ENCODE data around the gene KCNIP1. TPM values are rescaled to one million over a fixed set of nuclear protein-coding genes. Genes with fewer than 3 reads are reported as not detected.
"Not testable (repeated sequence)": the region's sequence is repeated elsewhere in the genome, so short reads cannot be mapped to it uniquely, and the experiment has no call there.

KCNIP1 gene
- total and polyA plus RNA-seq, 2 of the 13 experiments (the other 11 are each of a cell fraction or from before 2014, with no cell fraction given): not detected

- peaks cover 12% of the 10 kb centered on the region for H3K4me1 ChIP-seq (ENCODE audit: insufficient read depth, low read length)
- TF ChIP-seq FOXP4 (CRISPR knock-in tag; IDR thresholded peaks at IDR 0.05): no peak
- no peak for TF ChIP-seq JARID2 (CRISPR knock-in tag; IDR thresholded peaks at IDR 0.05; ENCODE audit: insufficient replicate concordance)
- TF ChIP-seq PITX1 (CRISPR knock-in tag; IDR thresholded peaks at IDR 0.05): no peak
- TF ChIP-seq ZNF10 (CRISPR knock-in tag; IDR thresholded peaks at IDR 0.05; ENCODE audit: borderline replicate concordance, low read depth): no peak
- TF ChIP-seq ZNF639 (CRISPR knock-in tag; conservative IDR thresholded peaks at IDR 0.05): no peak
- TF ChIP-seq ZNF777 (CRISPR knock-in tag; IDR thresholded peaks at IDR 0.05): no peak
- TF ChIP-seq ATAD3A (CRISPR knock-in tag; IDR thresholded peaks at IDR 0.05): no peak
- no peak for TF ChIP-seq RFX1 (IDR thresholded peaks at IDR 0.05)
- no peak for TF ChIP-seq ZNF34 (CRISPR knock-in tag; IDR thresholded peaks at IDR 0.05; ENCODE audit: borderline replicate concordance)
- H4K20me1 ChIP-seq (ENCODE audit: insufficient read depth, low read length): no peaks in the 10 kb centered on the region
- no peaks in the 10 kb centered on the region for H3K9me3 ChIP-seq (ENCODE audit: low read length)
- intact Hi-C loops (cut with micrococcal nuclease; ENCODE audit: unreplicated experiment) (no loop called here), in situ Hi-C loops (cut with HindIII; ENCODE audit: extremely low pct_ligation_motif_present, low pct_unique_long_range_greater_than_20kb) (no loop called here)
- no peak overlapping the region for H2AFZ ChIP-seq (ENCODE audit: low read length)
- no TSS peak for BruUV-seq (replicated peaks)
- peaks cover 1 to 8% of the 10 kb centered on the region in 2 experiments; a peak in 3 of 5 replicates for H3K27me3 ChIP-seq (ENCODE audit: control insufficient read depth in 1 of 2, insufficient read depth in 2 of 2, low read length in 2 of 2)
- no peak overlapping the region for H3K27ac ChIP-seq (ENCODE audit: extremely low read length, insufficient read depth, low read length)
- DNase-seq (ENCODE audit: low spot score) (no peak), FAIRE-seq (no peak), ATAC-seq (no peak)
- ChIA-PET CTCF (ENCODE audit: low intra/inter-chr PET ratio, low total read pairs) (no interaction called here), POLR2A (no interaction called here)
- no peak overlapping the region for H3K4me3 ChIP-seq (replicated peaks in 1 of 3; ENCODE audit: insufficient read depth in 1 of 3, low read depth in 2 of 3, low read length in 3 of 3)
- H3K9ac ChIP-seq (ENCODE audit: insufficient read depth, low read depth, low read length): no peak overlapping the region
- no peaks in the 10 kb centered on the region for H3K79me2 ChIP-seq (ENCODE audit: insufficient read depth, low read length)
- no peak overlapping the region for H3K4me2 ChIP-seq (ENCODE audit: low read depth, low read length)
- 45% methylated on average over 6 of the region's 6 CpGs for WGBS (ENCODE audit: low lambda C conversion rate)
- H3K36me3 ChIP-seq (replicated peaks in 1 of 2; ENCODE audit: control insufficient read depth in 1 of 2, insufficient read depth in 2 of 2, low read length in 2 of 2): no peaks in the 10 kb centered on the region
Measured at GRCh38 chr5:170761708-170762066, 257.9 kb downstream of the KCNIP1 start.

- H3K4me2 ChIP-seq (ENCODE audit: low read depth, low read length); H3K36me3 ChIP-seq (replicated peaks in 1 of 2; ENCODE audit: control insufficient read depth in 1 of 2, insufficient read depth in 2 of 2, low read length in 2 of 2); H4K20me1 ChIP-seq (ENCODE audit: insufficient read depth, low read length); DNase-seq (ENCODE audit: low spot score); H3K9ac ChIP-seq (ENCODE audit: insufficient read depth, low read depth, low read length); FAIRE-seq; H3K79me2 ChIP-seq (ENCODE audit: insufficient read depth, low read length); H3K27ac ChIP-seq (ENCODE audit: extremely low read length, insufficient read depth, low read length); intact Hi-C loops (cut with micrococcal nuclease; ENCODE audit: unreplicated experiment); BruUV-seq (replicated peaks); H3K4me3 ChIP-seq (replicated peaks in 1 of 3; ENCODE audit: insufficient read depth in 1 of 3, low read depth in 2 of 3, low read length in 3 of 3); H3K9me3 ChIP-seq (ENCODE audit: low read length); ATAC-seq; H2AFZ ChIP-seq (ENCODE audit: low read length); in situ Hi-C loops (cut with HindIII; ENCODE audit: extremely low pct_ligation_motif_present, low pct_unique_long_range_greater_than_20kb); H3K4me1 ChIP-seq (ENCODE audit: insufficient read depth, low read length); POLR2A ChIA-PET; H3K27me3 ChIP-seq (ENCODE audit: control insufficient read depth in 1 of 2, insufficient read depth in 2 of 2, low read length in 2 of 2); CTCF ChIA-PET (ENCODE audit: low intra/inter-chr PET ratio, low total read pairs): not testable (repeated sequence)
- 55% methylated on average over 9 of the region's 9 CpGs for WGBS (ENCODE audit: low lambda C conversion rate)
Measured at GRCh38 chr5:170762298-170762697, 258.5 kb downstream of the KCNIP1 start.

GRCh38 chr5:170765868-170766267 lies 262.0 kb downstream of the KCNIP1 start:
- CTCF ChIA-PET (ENCODE audit: low intra/inter-chr PET ratio, low total read pairs); H3K79me2 ChIP-seq (ENCODE audit: insufficient read depth, low read length); H3K4me2 ChIP-seq (ENCODE audit: low read depth, low read length); FAIRE-seq; H3K36me3 ChIP-seq (replicated peaks in 1 of 2; ENCODE audit: control insufficient read depth in 1 of 2, insufficient read depth in 2 of 2, low read length in 2 of 2); DNase-seq (ENCODE audit: low spot score); ATAC-seq; H3K4me1 ChIP-seq (ENCODE audit: insufficient read depth, low read length); H4K20me1 ChIP-seq (ENCODE audit: insufficient read depth, low read length); H3K9ac ChIP-seq (ENCODE audit: insufficient read depth, low read depth, low read length); H3K4me3 ChIP-seq (replicated peaks in 1 of 3; ENCODE audit: insufficient read depth in 1 of 3, low read depth in 2 of 3, low read length in 3 of 3); H3K27ac ChIP-seq (ENCODE audit: extremely low read length, insufficient read depth, low read length); H2AFZ ChIP-seq (ENCODE audit: low read length); POLR2A ChIA-PET; BruUV-seq (replicated peaks); H3K9me3 ChIP-seq (ENCODE audit: low read length); in situ Hi-C loops (cut with HindIII; ENCODE audit: extremely low pct_ligation_motif_present, low pct_unique_long_range_greater_than_20kb): not testable (repeated sequence)
- H3K27me3 ChIP-seq (ENCODE audit: control insufficient read depth in 1 of 2, insufficient read depth in 2 of 2, low read length in 2 of 2): peaks cover 1 to 11% of the 10 kb centered on the region in 2 experiments; a peak in 1 of 5 replicates
- WGBS (ENCODE audit: low lambda C conversion rate): 9% methylated on average over 9 of the region's 9 CpGs
- intact Hi-C loops (cut with micrococcal nuclease; ENCODE audit: unreplicated experiment): loop anchor here (5.0 kb wide), 1 partner anchor 216 kb away; no protein-coding TSS in a partner anchor

Data from HepG2 (cell line).